ENCODE measurements around the gene NXPE1. TPM values are rescaled to one million over a fixed set of nuclear protein-coding genes. Genes with fewer than 3 reads are reported as not detected.

The NXPE1 gene
- not detected in 5 replicates for total RNA-seq (2022; extraction: Qiagen RNA extraction)

DNA sequence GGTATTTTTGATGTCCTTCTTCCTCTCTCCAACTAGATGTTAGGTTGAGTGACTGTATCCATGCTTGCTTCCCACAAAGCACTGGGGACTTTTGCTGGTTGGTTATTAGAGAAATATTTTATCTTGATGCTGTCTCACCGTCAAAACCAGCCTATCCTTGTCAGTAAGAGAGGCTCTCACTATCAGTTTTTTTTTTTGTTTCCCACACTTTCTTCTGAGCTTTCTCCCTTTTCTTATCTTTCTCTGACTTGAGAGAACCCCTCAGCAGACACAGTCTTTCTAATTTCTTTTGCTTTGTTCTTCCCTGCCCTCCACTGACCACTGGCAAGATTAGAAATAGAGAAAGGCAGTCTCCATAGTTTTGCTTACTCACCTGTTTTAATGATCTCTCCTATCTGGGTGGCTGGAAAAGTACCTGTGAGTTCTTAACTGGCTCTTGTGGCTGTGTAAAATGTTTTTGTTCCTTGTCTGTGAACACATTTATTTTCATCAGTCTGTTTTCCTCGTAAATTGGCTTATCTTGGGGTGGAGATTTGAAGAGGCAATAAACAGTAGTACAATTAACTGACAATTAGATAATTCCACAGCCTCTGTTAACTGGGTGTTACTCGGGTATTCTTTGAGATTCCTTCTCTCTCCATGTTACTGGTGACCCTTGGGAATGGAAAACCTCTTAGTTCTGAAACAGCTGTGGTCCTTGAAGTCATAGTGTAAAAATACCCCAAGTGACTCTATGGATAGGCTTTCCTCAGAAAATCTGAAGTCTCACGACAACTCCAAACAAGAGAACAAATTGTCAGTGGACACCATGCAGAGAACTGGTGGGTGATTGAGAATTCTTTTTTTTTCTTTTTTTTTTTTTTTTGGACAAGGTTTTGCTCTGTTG lies at the start of gene NXPE1:
TSS of gene NXPE1 (minus strand) at position 457 of the 886 bp plus-strand sequence. CDS start 8,680 bp downstream, outside the sequence.

GRCh38 chr11:114595571-114595970 lies 35.9 kb upstream of the NXPE1 start, which contains the start of gene NXPE4:
Gene NXPE4 (minus strand): TSS chr11:114595786. CDS start chr11:114594759, 1,027 bp downstream.

Other genes starting within 250 kb of the NXPE1 start
- 2.6 to 4.1 TPM (median 3.7 TPM) in 5 replicates for gene C11orf71, start 159.4 kb downstream of the NXPE1 start, total RNA-seq (2022; extraction: Qiagen RNA extraction)
- 24.4 to 31.8 TPM (median 26.5 TPM) in 5 replicates for gene RBM7, start 159.2 kb downstream of the NXPE1 start, total RNA-seq (2022; extraction: Qiagen RNA extraction)
- gene REXO2, start 120.4 kb downstream of the NXPE1 start, total RNA-seq (2022; extraction: Qiagen RNA extraction), result 102 to 108 TPM (median 104 TPM) in 5 replicates
- gene NXPE4, start 35.9 kb upstream of the NXPE1 start, total RNA-seq (2022; extraction: Qiagen RNA extraction), result not detected in 5 replicates
- gene NXPE2, start 118.6 kb upstream of the NXPE1 start, total RNA-seq (2022; extraction: Qiagen RNA extraction), result not detected in 5 replicates